Thyroid gland (tissue), 4 donors: ENCODE measurements around the gene SRRT. TPM values are rescaled to one million over a fixed set of nuclear protein-coding genes. Genes with fewer than 3 reads are reported as not detected.

Experiments
- DNase-seq, 2 donors: peaks; one replicate each; pipeline ENCODE4 v3.0.0-alpha.2; 2019
- H3K27ac ChIP-seq, 3 donors: fragments of 200-600 bp; sonication (generic); 1 replicate in 2 of 3; 2 replicates in 1 of 3; pipeline ENCODE4 v1.5.1; 2016 to 2019; ENCODE audit warnings: mild to moderate bottlenecking in 1 of 3, moderate library complexity in 1 of 3
- H3K27me3 ChIP-seq: fragments of 200-600 bp; sonication (generic); one replicate; pipeline ENCODE4 v1.5.1; 2019
- H3K36me3 ChIP-seq, 2 donors: fragments of 200-600 bp; sonication (generic); one replicate each; pipeline ENCODE4 v1.5.1; 2016 to 2019
- H3K4me1 ChIP-seq, 2 donors: fragments of 200-600 bp; sonication (generic); one replicate each; pipeline ENCODE4 v1.5.1; 2017 to 2019
- H3K4me3 ChIP-seq, 3 donors: fragments of 200-600 bp; sonication (generic); replicated peaks in 1 of 3; 1 replicate in 2 of 3; 2 replicates in 1 of 3; pipeline ENCODE4 v1.5.1; 2016; ENCODE audit warnings: mild to moderate bottlenecking in 1 of 3
- H3K9me3 ChIP-seq: fragments of 200-600 bp; sonication (generic); one replicate; pipeline ENCODE4 v1.5.1; 2017
- CTCF ChIP-seq, 6 experiments: fragments of 200-600 bp in 3 of 6; fragments of 450-650 bp in 3 of 6; sonication (generic) in 3 of 6; IDR thresholded peaks; one replicate each; pipeline ENCODE4 v1.5.1; 2016 to 2019; ENCODE audit warnings: antibody characterized with exemption in 6 of 6, mild to moderate bottlenecking in 2 of 6, inconsistent platforms in 1 of 6, moderate library complexity in 1 of 6
- POLR2A ChIP-seq, 2 donors: fragments of 450-650 bp; IDR thresholded peaks; one replicate each; pipeline ENCODE4 v1.6.1; 2017; ENCODE audit warnings: antibody characterized with exemption in 2 of 2, mild to moderate bottlenecking in 2 of 2, moderate library complexity in 1 of 2
- WGBS, 2 donors: methylation state at CpG; one replicate each; pipeline ENCODE4 v1.1.5; 2017; 5-methylcytosine and 5-hydroxymethylcytosine counted together
- intact Hi-C: fragments of 100-400 bp; cut with DNase I; formaldehyde crosslinking; loops from one replicate; pipeline ENCODE4 v1.15.1; 2023
- total RNA-seq, 4 donors: library from RNA; depleted of rRNA; stranded (reverse); fragments of >200 nt; gene quantifications; one replicate each; pipeline ENCODE4 v1.2.3, GENCODE V29; 2016

The SRRT gene
- total RNA-seq, 4 donors from 2014 or later: 62.5 to 109 (median 93.2) TPM

GRCh38 chr7:100880645-100881044 lies 5.7 kb downstream of the SRRT start:
- Histone ChIP-seq H3K27me3 (no peaks in the 10 kb centered on the region), H3K9me3 (no peaks in the 10 kb centered on the region), H3K36me3 (peaks cover 45 to 53% of the 10 kb centered on the region in 2 donors), H3K4me3 (no peak overlapping the region), H3K27ac (no peak overlapping the region), H3K4me1 (peaks cover 15 to 18% of the 10 kb centered on the region in 2 donors)
- no peak for TF ChIP-seq CTCF (IDR thresholded peaks at IDR 0.05)
- WGBS, 2 donors: 91 to 92% methylated on average over 7 of the region's 7 CpGs
- intact Hi-C loops: no loop called here
- no peak for DNase-seq

- no peak overlapping the region for H3K4me3 ChIP-seq
- H3K4me1 ChIP-seq: peaks cover 10 to 13% of the 10 kb centered on the region in 2 donors
- no peak for DNase-seq
- intact Hi-C loops: no loop called here
- no peak for TF ChIP-seq CTCF (IDR thresholded peaks at IDR 0.05)
- TF ChIP-seq POLR2A (IDR thresholded peaks at IDR 0.05): no peak
- H3K27me3 ChIP-seq: no peaks in the 10 kb centered on the region
- H3K27ac ChIP-seq: no peak overlapping the region
- H3K36me3 ChIP-seq: peaks cover 50 to 58% of the 10 kb centered on the region in 2 donors
- no peaks in the 10 kb centered on the region for H3K9me3 ChIP-seq
- 93 to 98% methylated on average over 20 of the region's 20 CpGs for WGBS, 2 donors
These were observed 6.2 kb downstream of the SRRT start for GRCh38 chr7:100881136-100881535.

GRCh38 chr7:100882201-100882600 lies 7.3 kb downstream of the SRRT start:
- no peak for TF ChIP-seq CTCF (IDR thresholded peaks at IDR 0.05)
- no peak for TF ChIP-seq POLR2A (IDR thresholded peaks at IDR 0.05)
- Histone ChIP-seq H3K27ac (no peak overlapping the region), H3K9me3 (no peaks in the 10 kb centered on the region), H3K4me1 (peaks cover 0 to 4% of the 10 kb centered on the region in 2 donors), H3K4me3 (no peak overlapping the region), H3K27me3 (no peaks in the 10 kb centered on the region), H3K36me3 (peaks cover 60 to 66% of the 10 kb centered on the region in 2 donors)
- intact Hi-C loops: no loop called here
- DNase-seq: no peak
- 94 to 96% methylated on average over 8 to 9 of the region's 9 CpGs for WGBS, 2 donors

- intact Hi-C loops: no loop called here
These were observed 8.1 kb downstream of the SRRT start for GRCh38 chr7:100882785-100883526.

More at GRCh38 chr7:100882785-100883526, 8.1 kb downstream of the SRRT start:
- Histone ChIP-seq H3K27ac (no peak overlapping the region), H3K4me3 (no peak overlapping the region), H3K4me1 (no peaks in the 10 kb centered on the region), H3K36me3 (peaks cover 68 to 74% of the 10 kb centered on the region in 2 donors), H3K27me3 (no peaks in the 10 kb centered on the region), H3K9me3 (no peaks in the 10 kb centered on the region)
- 96% methylated on average over 21 to 23 of the region's 24 CpGs for WGBS, 2 donors
- TF ChIP-seq CTCF (IDR thresholded peaks at IDR 0.05) (no peak), POLR2A (IDR thresholded peaks at IDR 0.05) (no peak)
- no peak for DNase-seq
